ENCODE data around the gene GRXCR1.

GRXCR1 gene

GRCh38 chr4:42891644-42892043, 869 bp upstream of the GRXCR1 start:
- Histone ChIP-seq H3K4me1 (ENCODE audit: control insufficient read depth, insufficient read depth, low read length) (no peaks in the 10 kb centered on the region), H3K27me3 (ENCODE audit: control insufficient read depth, insufficient read depth, low read length, poor library complexity, severe bottlenecking) (no peaks in the 10 kb centered on the region), H3K36me3 (ENCODE audit: control insufficient read depth, insufficient read depth, low read length) (no peaks in the 10 kb centered on the region), H3K27ac (ENCODE audit: insufficient read depth, low read depth, low read length, poor library complexity, severe bottlenecking) (no peak overlapping the region), H3K9me3 (ENCODE audit: control insufficient read depth, low read length) (no peaks in the 10 kb centered on the region), H3K4me3 (ENCODE audit: insufficient read depth, low read depth, low read length) (no peak overlapping the region)
- 89 to 94% methylated on average over 2 of the region's 2 CpGs for WGBS, 2 experiments

- no peaks in the 10 kb centered on the region for H3K4me1 ChIP-seq (ENCODE audit: control insufficient read depth, insufficient read depth, low read length)
- H3K27me3 ChIP-seq (ENCODE audit: control insufficient read depth, insufficient read depth, low read length, poor library complexity, severe bottlenecking) = no peaks in the 10 kb centered on the region
- H3K27ac ChIP-seq (ENCODE audit: insufficient read depth, low read depth, low read length, poor library complexity, severe bottlenecking) = no peak overlapping the region
- H3K4me3 ChIP-seq (ENCODE audit: insufficient read depth, low read depth, low read length) = no peak overlapping the region
- no peaks in the 10 kb centered on the region for H3K9me3 ChIP-seq (ENCODE audit: control insufficient read depth, low read length)
- H3K36me3 ChIP-seq (ENCODE audit: control insufficient read depth, insufficient read depth, low read length) = no peaks in the 10 kb centered on the region
These were observed 2.9 kb downstream of the GRXCR1 start for GRCh38 chr4:42895452-42895851.

- Histone ChIP-seq H3K27me3 (ENCODE audit: control insufficient read depth, insufficient read depth, low read length, poor library complexity, severe bottlenecking) (no peaks in the 10 kb centered on the region), H3K4me3 (ENCODE audit: insufficient read depth, low read depth, low read length) (no peak overlapping the region), H3K4me1 (ENCODE audit: control insufficient read depth, insufficient read depth, low read length) (no peaks in the 10 kb centered on the region), H3K9me3 (ENCODE audit: control insufficient read depth, low read length) (no peaks in the 10 kb centered on the region), H3K27ac (ENCODE audit: insufficient read depth, low read depth, low read length, poor library complexity, severe bottlenecking) (no peak overlapping the region), H3K36me3 (ENCODE audit: control insufficient read depth, insufficient read depth, low read length) (no peaks in the 10 kb centered on the region)
- WGBS, 2 experiments = 93 to 97% methylated on average over 5 of the region's 5 CpGs
These were observed 12.5 kb downstream of the GRXCR1 start for GRCh38 chr4:42904986-42905385.

GRCh38 chr4:42905591-42905990, 13.1 kb downstream of the GRXCR1 start:
- Histone ChIP-seq H3K4me1 (ENCODE audit: control insufficient read depth, insufficient read depth, low read length) (no peaks in the 10 kb centered on the region), H3K9me3 (ENCODE audit: control insufficient read depth, low read length) (no peaks in the 10 kb centered on the region), H3K36me3 (ENCODE audit: control insufficient read depth, insufficient read depth, low read length) (no peaks in the 10 kb centered on the region), H3K4me3 (ENCODE audit: insufficient read depth, low read depth, low read length) (no peak overlapping the region), H3K27ac (ENCODE audit: insufficient read depth, low read depth, low read length, poor library complexity, severe bottlenecking) (no peak overlapping the region), H3K27me3 (ENCODE audit: control insufficient read depth, insufficient read depth, low read length, poor library complexity, severe bottlenecking) (no peaks in the 10 kb centered on the region)
- 94 to 100% methylated on average over 3 of the region's 3 CpGs for WGBS, 2 experiments

- no peak overlapping the region for H3K4me3 ChIP-seq (ENCODE audit: insufficient read depth, low read depth, low read length)
- 88% methylated on average over 1 of the region's 1 CpG for WGBS, 2 experiments
- H3K27me3 ChIP-seq (ENCODE audit: control insufficient read depth, insufficient read depth, low read length, poor library complexity, severe bottlenecking) = no peaks in the 10 kb centered on the region
- no peaks in the 10 kb centered on the region for H3K9me3 ChIP-seq (ENCODE audit: control insufficient read depth, low read length)
- no peaks in the 10 kb centered on the region for H3K36me3 ChIP-seq (ENCODE audit: control insufficient read depth, insufficient read depth, low read length)
- no peaks in the 10 kb centered on the region for H3K4me1 ChIP-seq (ENCODE audit: control insufficient read depth, insufficient read depth, low read length)
- H3K27ac ChIP-seq (ENCODE audit: insufficient read depth, low read depth, low read length, poor library complexity, severe bottlenecking) = no peak overlapping the region
These were observed 13.8 kb downstream of the GRXCR1 start for GRCh38 chr4:42906341-42906740.

GRCh38 chr4:42906891-42907759, 14.6 kb downstream of the GRXCR1 start:
- no peak overlapping the region for H3K4me3 ChIP-seq (ENCODE audit: insufficient read depth, low read depth, low read length)
- no peaks in the 10 kb centered on the region for H3K9me3 ChIP-seq (ENCODE audit: control insufficient read depth, low read length)
- no peaks in the 10 kb centered on the region for H3K36me3 ChIP-seq (ENCODE audit: control insufficient read depth, insufficient read depth, low read length)
- H3K27ac ChIP-seq (ENCODE audit: insufficient read depth, low read depth, low read length, poor library complexity, severe bottlenecking) = no peak overlapping the region
- H3K27me3 ChIP-seq (ENCODE audit: control insufficient read depth, insufficient read depth, low read length, poor library complexity, severe bottlenecking) = no peaks in the 10 kb centered on the region
- WGBS, 2 experiments = 93 to 95% methylated on average over 6 of the region's 6 CpGs
- H3K4me1 ChIP-seq (ENCODE audit: control insufficient read depth, insufficient read depth, low read length) = no peaks in the 10 kb centered on the region

GRCh38 chr4:42910459-42910858, 17.9 kb downstream of the GRXCR1 start:
- Histone ChIP-seq H3K4me1 (ENCODE audit: control insufficient read depth, insufficient read depth, low read length) (no peaks in the 10 kb centered on the region), H3K27me3 (ENCODE audit: control insufficient read depth, insufficient read depth, low read length, poor library complexity, severe bottlenecking) (no peaks in the 10 kb centered on the region), H3K9me3 (ENCODE audit: control insufficient read depth, low read length) (no peaks in the 10 kb centered on the region), H3K36me3 (ENCODE audit: control insufficient read depth, insufficient read depth, low read length) (no peaks in the 10 kb centered on the region), H3K27ac (ENCODE audit: insufficient read depth, low read depth, low read length, poor library complexity, severe bottlenecking) (no peak overlapping the region), H3K4me3 (ENCODE audit: insufficient read depth, low read depth, low read length) (no peak overlapping the region)
- 90 to 93% methylated on average over 5 of the region's 5 CpGs for WGBS, 2 experiments

GRCh38 chr4:42914937-42915336, 22.4 kb downstream of the GRXCR1 start:
- H3K36me3 ChIP-seq (ENCODE audit: control insufficient read depth, insufficient read depth, low read length) = no peaks in the 10 kb centered on the region
- no peak overlapping the region for H3K27ac ChIP-seq (ENCODE audit: insufficient read depth, low read depth, low read length, poor library complexity, severe bottlenecking)
- H3K4me3 ChIP-seq (ENCODE audit: insufficient read depth, low read depth, low read length) = no peak overlapping the region
- no peaks in the 10 kb centered on the region for H3K4me1 ChIP-seq (ENCODE audit: control insufficient read depth, insufficient read depth, low read length)
- no peaks in the 10 kb centered on the region for H3K9me3 ChIP-seq (ENCODE audit: control insufficient read depth, low read length)
- WGBS, 2 experiments = 96 to 99% methylated on average over 4 of the region's 4 CpGs
- no peaks in the 10 kb centered on the region for H3K27me3 ChIP-seq (ENCODE audit: control insufficient read depth, insufficient read depth, low read length, poor library complexity, severe bottlenecking)

GRCh38 chr4:42915484-42915883, 23.0 kb downstream of the GRXCR1 start:
- H3K27me3 ChIP-seq (ENCODE audit: control insufficient read depth, insufficient read depth, low read length, poor library complexity, severe bottlenecking) = no peaks in the 10 kb centered on the region
- no peak overlapping the region for H3K4me3 ChIP-seq (ENCODE audit: insufficient read depth, low read depth, low read length)
- H3K4me1 ChIP-seq (ENCODE audit: control insufficient read depth, insufficient read depth, low read length) = no peaks in the 10 kb centered on the region
- H3K27ac ChIP-seq (ENCODE audit: insufficient read depth, low read depth, low read length, poor library complexity, severe bottlenecking) = no peak overlapping the region
- H3K9me3 ChIP-seq (ENCODE audit: control insufficient read depth, low read length) = no peaks in the 10 kb centered on the region
- WGBS, 2 experiments = 88 to 100% methylated on average over 1 of the region's 1 CpG
- no peaks in the 10 kb centered on the region for H3K36me3 ChIP-seq (ENCODE audit: control insufficient read depth, insufficient read depth, low read length)

GRCh38 chr4:42917296-42917695, 24.8 kb downstream of the GRXCR1 start:
- Histone ChIP-seq H3K9me3 (ENCODE audit: control insufficient read depth, low read length) (no peaks in the 10 kb centered on the region), H3K4me3 (ENCODE audit: insufficient read depth, low read depth, low read length) (no peak overlapping the region), H3K27me3 (ENCODE audit: control insufficient read depth, insufficient read depth, low read length, poor library complexity, severe bottlenecking) (no peaks in the 10 kb centered on the region), H3K27ac (ENCODE audit: insufficient read depth, low read depth, low read length, poor library complexity, severe bottlenecking) (no peak overlapping the region), H3K36me3 (ENCODE audit: control insufficient read depth, insufficient read depth, low read length) (no peaks in the 10 kb centered on the region), H3K4me1 (ENCODE audit: control insufficient read depth, insufficient read depth, low read length) (no peaks in the 10 kb centered on the region)
- WGBS, 2 experiments = 88 to 100% methylated on average over 2 of the region's 2 CpGs
